Stimulated activated CD8-positive, alpha-beta memory T cell treated with anti-CD3 and anti-CD28 coated beads, Interleukin-12 subunit alpha, Interleukin-12 subunit beta, amount 100 ng/mL, for 4 hours (primary cell): ENCODE data around the gene C2orf80.
"Not testable (repeated sequence)": the region's sequence is repeated elsewhere in the genome, so short reads cannot be mapped to it uniquely, and the experiment has no call there.

Experiments used
- DNase-seq: peaks from one replicate; pipeline ENCODE4 v3.0.0-alpha.2; 2020; ENCODE audit warnings: low read depth

Gene C2orf80

DNA sequence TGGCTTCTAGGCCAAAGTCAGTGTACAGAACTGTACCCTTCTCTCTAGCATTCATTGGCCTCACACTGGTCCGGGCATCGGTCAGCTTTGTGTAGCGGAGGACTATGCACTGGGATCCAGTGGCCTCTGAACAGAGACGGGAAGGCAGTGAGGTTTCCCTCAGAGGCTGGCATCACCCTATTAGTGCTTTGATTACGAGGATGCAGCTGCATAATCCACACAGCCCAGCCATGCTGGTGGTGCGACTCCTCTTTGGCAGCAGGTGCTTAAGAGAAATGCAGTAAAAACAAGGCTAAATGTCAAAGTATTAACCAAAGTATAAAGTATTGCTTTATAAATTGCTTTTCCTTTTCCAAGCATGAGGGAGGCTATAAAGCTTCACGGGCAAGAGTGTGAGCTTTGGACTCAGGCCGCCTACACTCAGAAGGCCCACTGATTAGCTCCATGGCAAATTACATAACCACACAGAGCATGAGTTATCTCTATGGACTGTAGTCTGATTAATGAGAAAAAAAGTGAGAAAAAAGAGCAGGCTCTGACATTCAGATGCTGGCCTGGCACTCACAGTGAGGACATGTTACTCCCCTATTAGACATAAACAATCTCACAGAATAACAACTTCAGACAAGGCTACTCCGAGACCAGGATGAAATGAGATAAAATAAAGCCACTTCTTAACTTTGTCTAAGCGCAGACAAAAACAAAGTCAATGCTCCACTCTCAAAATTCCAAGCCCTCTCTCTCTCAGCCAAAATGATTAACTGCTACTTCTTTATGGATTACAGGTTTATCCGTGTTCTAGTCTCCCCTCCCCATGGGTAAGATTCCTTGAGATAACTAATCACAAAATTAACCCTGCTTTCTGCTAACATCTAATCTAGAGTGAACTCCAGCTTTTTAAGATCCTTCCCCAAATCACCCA lies 53.8 kb downstream of the C2orf80 start:
- no peak for DNase-seq

DNA sequence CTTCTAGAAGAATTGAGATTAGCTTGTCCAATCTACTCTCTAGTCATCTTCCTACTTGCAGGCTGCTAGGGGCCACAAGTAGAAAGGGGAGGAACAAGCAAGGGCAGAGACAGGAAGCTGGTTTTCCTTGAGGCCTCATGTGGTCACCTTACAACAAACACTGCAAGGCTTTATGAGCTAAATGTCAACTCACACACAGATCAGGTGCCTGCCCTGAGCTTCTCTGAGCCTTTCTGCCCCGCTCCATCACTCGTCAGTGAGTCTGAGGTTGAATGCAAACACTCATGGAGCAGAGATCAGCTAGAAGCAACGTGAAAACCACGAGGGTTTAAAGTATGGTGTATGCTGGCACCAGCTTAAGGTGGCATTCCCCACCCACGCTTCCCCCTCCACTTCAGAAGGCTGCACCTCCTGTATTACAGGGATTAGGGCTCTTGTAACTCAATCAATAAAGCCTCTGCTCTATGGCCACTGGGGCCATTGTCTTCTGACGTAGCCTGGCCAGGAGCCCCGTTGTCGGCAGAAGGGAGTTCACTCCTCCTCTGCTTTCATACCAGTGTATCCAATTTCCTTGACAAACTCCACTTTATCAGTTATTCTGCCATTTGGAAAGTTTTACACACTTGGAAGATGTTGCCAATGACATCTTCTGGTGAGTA lies 54.8 kb downstream of the C2orf80 start:
- DNase-seq = no peak

GRCh38 chr2:208130712-208131110 lies 59.1 kb downstream of the C2orf80 start:
- no peak for DNase-seq

GRCh38 chr2:208129744-208130711 lies 59.8 kb downstream of the C2orf80 start, which contains the start of gene CRYGC:
Gene CRYGC (minus strand): TSS chr2:208129828. CDS start chr2:208129792, 36 bp downstream.
- DNase-seq = no peak

- no peak for DNase-seq
Measured at GRCh38 chr2:208128136-208128535, 61.7 kb downstream of the C2orf80 start.

DNA sequence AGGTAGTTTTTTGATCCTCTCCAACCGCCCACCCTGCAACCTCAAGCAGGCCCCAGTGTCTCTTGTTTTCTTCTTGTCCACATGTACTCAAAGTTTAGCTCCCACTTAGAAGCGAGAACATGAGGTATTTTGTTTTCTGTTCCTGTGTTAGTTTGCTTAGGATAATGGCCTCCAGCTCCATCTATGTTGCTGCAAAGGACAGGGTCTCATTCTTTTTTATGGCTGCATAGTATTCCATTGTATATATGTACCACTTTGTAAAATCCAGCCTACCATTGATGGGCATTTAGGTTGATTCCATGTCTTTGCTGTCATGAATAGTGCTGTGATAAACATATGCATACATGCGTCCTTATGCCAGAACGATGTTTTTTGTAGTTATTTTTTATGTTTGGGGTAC lies 62.7 kb downstream of the C2orf80 start:
- DNase-seq = no peak

DNA sequence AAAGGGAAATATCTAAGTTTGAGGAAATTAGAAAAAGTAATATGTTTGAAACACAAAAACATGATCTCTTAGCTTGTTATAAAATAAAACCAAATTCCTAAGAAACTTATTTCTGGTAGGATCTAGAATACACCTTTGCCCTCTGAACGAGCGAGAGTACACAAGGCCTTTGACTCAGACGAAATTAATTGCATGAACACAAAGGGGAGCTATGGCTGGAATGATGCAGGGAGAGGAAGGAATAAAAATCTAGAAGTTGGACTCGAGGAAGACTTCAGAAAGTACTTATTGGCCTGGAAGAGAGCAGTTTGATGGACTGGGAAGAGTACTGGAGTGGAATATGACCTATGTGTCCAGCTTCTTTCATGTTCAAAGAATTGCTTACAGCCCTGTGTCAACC lies 64.6 kb downstream of the C2orf80 start:
- DNase-seq = no peak

GRCh38 chr2:208124013-208124715 lies 65.7 kb downstream of the C2orf80 start, which contains the start of gene CRYGD:
Gene CRYGD (minus strand): TSS chr2:208124524. CDS start chr2:208124473, 51 bp downstream.
- not testable (repeated sequence) for DNase-seq

GRCh38 chr2:208122248-208122647 lies 67.6 kb downstream of the C2orf80 start:
- DNase-seq = no peak

- DNase-seq = no peak
Measured at GRCh38 chr2:208118918-208119317, 70.9 kb downstream of the C2orf80 start.

DNA sequence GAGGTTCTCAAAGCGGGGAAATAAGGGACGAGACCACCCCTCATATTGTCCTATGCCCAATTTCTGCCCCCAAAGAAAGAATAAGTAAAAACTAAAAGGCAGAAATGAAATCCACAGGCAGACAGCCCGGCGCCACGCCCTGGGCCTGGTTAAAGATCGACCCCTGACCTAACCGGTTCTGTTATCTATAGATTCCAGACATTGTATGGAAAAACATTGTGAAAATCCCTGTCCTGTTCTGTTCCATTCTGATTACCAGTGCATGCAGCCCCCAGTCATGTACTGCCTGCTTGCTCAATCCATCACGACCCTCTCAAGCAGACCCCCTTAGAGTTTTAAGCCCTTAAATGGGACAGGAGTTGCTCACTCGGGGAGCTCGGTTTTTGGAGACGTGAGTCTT lies 72.4 kb downstream of the C2orf80 start:
- DNase-seq = not testable (repeated sequence)
